CD4-positive, alpha-beta T cell (primary cell): ENCODE measurements around the gene DENND1A. TPM values are rescaled to one million over a fixed set of nuclear protein-coding genes. Genes with fewer than 3 reads are reported as not detected.

ENCODE experiments used
- ATAC-seq: fragments of 200-7000 bp; cut with Tn5 transposase; one replicate; pipeline ENCODE4 v1.10.0; 2022; ENCODE audit warnings: mild to moderate bottlenecking; ENCODE audit not compliant: poor library complexity
- CTCF ChIA-PET: fragments of 350-600 bp; sonication (Branson Sonifier 250); formaldehyde crosslinking; loops from one replicate; lab custom pipeline; 2021; ENCODE audit warnings: antibody characterized with exemption, inconsistent platforms; lab: Charles Lee
- POLR2A ChIA-PET: fragments of 350-600 bp; sonication (Branson Sonifier 250); formaldehyde crosslinking; loops from one replicate; lab custom pipeline; 2021; ENCODE audit warnings: antibody characterized with exemption, inconsistent platforms; lab: Charles Lee
- DNase-seq, 14 experiments: peaks; one replicate each; pipeline ENCODE4 v3.0.0-alpha.2; 2013 to 2020; ENCODE audit warnings: mixed read lengths in 2 of 14
- H3K27ac ChIP-seq, 2 donors: one replicate each; pipeline versions ENCODE4 v1.5.1 to v1.7.0; 2013; ENCODE audit warnings: low read length in 2 of 2, low read depth in 1 of 2, mild to moderate bottlenecking in 1 of 2
- H3K27me3 ChIP-seq, 2 experiments: 1 replicate in 1 of 2; 2 replicates in 1 of 2; pipeline versions ENCODE4 v1.6.1 to v1.7.0; 2013; ENCODE audit warnings: low read length in 2 of 2, control low read depth in 1 of 2, mild to moderate bottlenecking in 1 of 2, moderate library complexity in 1 of 2; ENCODE audit not compliant: insufficient read depth in 2 of 2, control insufficient read depth in 1 of 2
- H3K36me3 ChIP-seq: one replicate; pipeline ENCODE4 v1.6.1; 2013; ENCODE audit warnings: low read length, control low read depth; ENCODE audit not compliant: insufficient read depth
- H3K4me1 ChIP-seq: one replicate; pipeline ENCODE4 v1.6.1; 2013; ENCODE audit warnings: low read length, control low read depth; ENCODE audit not compliant: insufficient read depth
- H3K4me3 ChIP-seq: one replicate; pipeline ENCODE4 v1.5.1; 2013; ENCODE audit warnings: mild to moderate bottlenecking, low read length, moderate library complexity
- H3K9me3 ChIP-seq, 2 experiments: 1 replicate in 1 of 2; 2 replicates in 1 of 2; pipeline versions ENCODE4 v1.6.1 to v1.7.0; 2013; ENCODE audit warnings: low read length in 2 of 2, mild to moderate bottlenecking in 2 of 2, control low read depth in 1 of 2, moderate library complexity in 1 of 2; ENCODE audit not compliant: control insufficient read depth in 1 of 2, insufficient read depth in 1 of 2
- H3K27ac Mint-ChIP-seq: one replicate; pipeline ENCODE4 v1.8.0; 2020; ENCODE audit warnings: mixed read lengths
- H3K27me3 Mint-ChIP-seq: one replicate; pipeline ENCODE4 v1.8.0; 2021; ENCODE audit warnings: mixed read lengths
- H3K36me3 Mint-ChIP-seq: one replicate; pipeline ENCODE4 v1.8.0; 2021; ENCODE audit warnings: low read depth, mixed read lengths
- H3K4me1 Mint-ChIP-seq: one replicate; pipeline ENCODE4 v1.8.0; 2021; ENCODE audit warnings: low read depth, mixed read lengths
- H3K4me3 Mint-ChIP-seq: one replicate; pipeline ENCODE4 v1.8.0; 2020; ENCODE audit warnings: mild to moderate bottlenecking, mixed read lengths
- H3K9me3 Mint-ChIP-seq: one replicate; pipeline ENCODE4 v1.8.0; 2020; ENCODE audit warnings: mixed read lengths
- intact Hi-C, 2 experiments: fragments of 100-400 bp; cut with DNase I in 1 of 2; cut with micrococcal nuclease in 1 of 2; formaldehyde crosslinking; loops; one replicate each; pipeline versions ENCODE4 v1.15.1 to v1.9.0; 2023 to 2025; cut with DNase I, micrococcal nuclease
- total RNA-seq, 174 experiments: library from RNA in 2 of 174; stranded (reverse) in 2 of 174; gene quantifications; one replicate each; pipeline ENCODE4 v1.2.3 and lab custom pipeline; 2021 to 2026
- TF ChIP-seq, protein P1 (sequence below): fragments of 200-600 bp; IDR thresholded peaks from one replicate; pipeline ENCODE4 v1.8.0; 2022; ENCODE audit warnings: antibody characterized with exemption, mild to moderate bottlenecking

DENND1A gene
- total RNA-seq, 2 experiments from 2014 or later, result 20.0 to 20.6 TPM

DNA sequence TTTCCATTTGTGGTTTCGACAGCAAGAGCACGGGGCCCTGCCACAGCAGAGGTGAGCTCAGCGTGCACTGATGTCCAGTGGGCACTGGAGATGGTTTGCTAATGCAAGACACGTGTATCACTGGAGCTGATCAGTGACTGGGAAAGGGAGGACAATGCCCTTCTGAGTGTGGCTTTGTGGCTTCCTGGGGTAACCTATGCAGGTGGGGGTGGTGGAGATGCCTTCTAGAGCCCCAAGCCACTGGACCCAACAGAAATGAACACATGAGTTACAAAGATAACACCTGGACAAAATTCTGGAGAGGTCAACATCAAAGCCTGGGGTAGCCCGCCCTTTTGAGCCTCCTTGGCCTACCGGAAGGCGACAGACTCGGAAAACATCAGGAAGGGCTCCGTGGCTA lies 312.6 kb downstream of the DENND1A start:
- Mint-ChIP-seq H3K27ac (no peak overlapping the region), H3K9me3 (no peaks in the 10 kb centered on the region), H3K36me3 (no peaks in the 10 kb centered on the region), H3K4me1 (no peaks in the 10 kb centered on the region), H3K27me3 (no peaks in the 10 kb centered on the region), H3K4me3 (no peak overlapping the region)
- H3K4me3 ChIP-seq, result no peak overlapping the region
- no peaks in the 10 kb centered on the region for H3K27me3 ChIP-seq
- H3K27ac ChIP-seq, result no peak overlapping the region
- intact Hi-C loops, result no loop called here
- H3K36me3 ChIP-seq, result peaks cover 3% of the 10 kb centered on the region
- DNase-seq, result no peak
- ChIA-PET CTCF (no interaction called here), POLR2A (no interaction called here)
- H3K4me1 ChIP-seq, result no peaks in the 10 kb centered on the region
- no peak for ATAC-seq
- H3K9me3 ChIP-seq, result no peaks in the 10 kb centered on the region
- TF ChIP-seq, protein P1, sequence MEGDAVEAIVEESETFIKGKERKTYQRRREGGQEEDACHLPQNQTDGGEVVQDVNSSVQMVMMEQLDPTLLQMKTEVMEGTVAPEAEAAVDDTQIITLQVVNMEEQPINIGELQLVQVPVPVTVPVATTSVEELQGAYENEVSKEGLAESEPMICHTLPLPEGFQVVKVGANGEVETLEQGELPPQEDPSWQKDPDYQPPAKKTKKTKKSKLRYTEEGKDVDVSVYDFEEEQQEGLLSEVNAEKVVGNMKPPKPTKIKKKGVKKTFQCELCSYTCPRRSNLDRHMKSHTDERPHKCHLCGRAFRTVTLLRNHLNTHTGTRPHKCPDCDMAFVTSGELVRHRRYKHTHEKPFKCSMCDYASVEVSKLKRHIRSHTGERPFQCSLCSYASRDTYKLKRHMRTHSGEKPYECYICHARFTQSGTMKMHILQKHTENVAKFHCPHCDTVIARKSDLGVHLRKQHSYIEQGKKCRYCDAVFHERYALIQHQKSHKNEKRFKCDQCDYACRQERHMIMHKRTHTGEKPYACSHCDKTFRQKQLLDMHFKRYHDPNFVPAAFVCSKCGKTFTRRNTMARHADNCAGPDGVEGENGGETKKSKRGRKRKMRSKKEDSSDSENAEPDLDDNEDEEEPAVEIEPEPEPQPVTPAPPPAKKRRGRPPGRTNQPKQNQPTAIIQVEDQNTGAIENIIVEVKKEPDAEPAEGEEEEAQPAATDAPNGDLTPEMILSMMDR, result no peak

DNA sequence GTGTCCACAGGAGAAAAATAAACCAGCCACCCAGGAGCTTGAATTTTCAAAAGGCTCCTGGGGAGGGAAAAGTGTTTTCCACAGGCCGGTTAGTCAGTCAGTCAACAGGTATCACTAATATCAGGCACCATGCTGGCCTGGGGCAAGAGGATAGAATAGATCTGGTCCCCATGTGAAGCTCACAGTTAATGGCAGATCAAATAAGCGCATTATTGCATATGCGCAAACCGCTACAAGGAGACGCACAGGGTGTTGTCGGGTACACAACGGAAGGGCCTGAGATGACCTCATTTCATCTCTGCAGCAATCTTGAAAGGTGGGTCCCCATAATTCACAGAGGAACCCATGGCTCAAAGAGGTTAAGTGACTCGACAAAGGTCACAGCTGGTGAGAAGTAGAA lies 313.2 kb downstream of the DENND1A start:
- CTCF ChIA-PET, result no interaction called here
- TF ChIP-seq, protein P1, result no peak
- Mint-ChIP-seq H3K27ac (no peak overlapping the region), H3K36me3 (no peaks in the 10 kb centered on the region), H3K4me1 (no peaks in the 10 kb centered on the region), H3K4me3 (no peak overlapping the region), H3K9me3 (no peaks in the 10 kb centered on the region), H3K27me3 (no peaks in the 10 kb centered on the region)
- intact Hi-C loops, result no loop called here
- Histone ChIP-seq H3K9me3 (no peaks in the 10 kb centered on the region), H3K4me3 (no peak overlapping the region), H3K36me3 (peaks cover 3% of the 10 kb centered on the region), H3K27ac (no peak overlapping the region), H3K27me3 (no peaks in the 10 kb centered on the region), H3K4me1 (no peaks in the 10 kb centered on the region)
- no peak for DNase-seq
- POLR2A ChIA-PET, result no interaction called here
- no peak for ATAC-seq

DNA sequence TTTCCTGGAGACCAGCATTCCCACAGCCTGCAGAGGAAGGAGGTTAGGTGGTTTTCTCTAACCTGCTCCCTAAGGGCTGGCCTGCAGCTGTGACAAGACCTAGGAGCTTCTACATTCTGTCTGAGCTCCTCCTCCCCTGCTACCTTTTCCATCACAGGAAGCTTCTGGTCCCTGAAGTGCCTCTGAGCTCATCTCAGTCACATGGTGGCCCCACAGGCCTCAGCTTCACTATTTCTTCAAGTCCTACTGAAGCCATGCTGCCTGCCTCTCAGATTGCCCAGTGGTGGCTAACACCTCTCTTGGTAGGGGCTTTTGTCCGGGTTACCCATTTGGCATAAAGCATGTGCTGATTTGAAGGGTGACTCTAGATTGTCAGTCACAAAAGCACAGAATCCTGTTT lies 314.5 kb downstream of the DENND1A start:
- H3K4me1 ChIP-seq, result no peaks in the 10 kb centered on the region
- intact Hi-C loops, result no loop called here
- H3K36me3 Mint-ChIP-seq, result no peaks in the 10 kb centered on the region
- peaks cover 3% of the 10 kb centered on the region for H3K36me3 ChIP-seq
- no peaks in the 10 kb centered on the region for H3K4me1 Mint-ChIP-seq
- ChIA-PET CTCF (no interaction called here), POLR2A (no interaction called here)
- H3K27ac ChIP-seq, result no peak overlapping the region
- H3K27me3 Mint-ChIP-seq, result no peaks in the 10 kb centered on the region
- no peak overlapping the region for H3K27ac Mint-ChIP-seq
- TF ChIP-seq, protein P1, result no peak
- no peaks in the 10 kb centered on the region for H3K9me3 ChIP-seq
- no peaks in the 10 kb centered on the region for H3K27me3 ChIP-seq
- H3K4me3 Mint-ChIP-seq, result no peak overlapping the region
- no peak for DNase-seq
- H3K9me3 Mint-ChIP-seq, result no peaks in the 10 kb centered on the region
- no peak overlapping the region for H3K4me3 ChIP-seq
- no peak for ATAC-seq
